HG02610 (cell line): ENCODE results near the gene ARHGAP25.

Experiments used
- ATAC-seq: cut with Tn5 transposase; IDR thresholded peaks from one replicate; pipeline ENCODE4 v1.9.1; 2021; ENCODE audit warnings: mild to moderate bottlenecking, moderate library complexity; ENCODE audit not compliant: unreplicated experiment

Gene ARHGAP25

DNA sequence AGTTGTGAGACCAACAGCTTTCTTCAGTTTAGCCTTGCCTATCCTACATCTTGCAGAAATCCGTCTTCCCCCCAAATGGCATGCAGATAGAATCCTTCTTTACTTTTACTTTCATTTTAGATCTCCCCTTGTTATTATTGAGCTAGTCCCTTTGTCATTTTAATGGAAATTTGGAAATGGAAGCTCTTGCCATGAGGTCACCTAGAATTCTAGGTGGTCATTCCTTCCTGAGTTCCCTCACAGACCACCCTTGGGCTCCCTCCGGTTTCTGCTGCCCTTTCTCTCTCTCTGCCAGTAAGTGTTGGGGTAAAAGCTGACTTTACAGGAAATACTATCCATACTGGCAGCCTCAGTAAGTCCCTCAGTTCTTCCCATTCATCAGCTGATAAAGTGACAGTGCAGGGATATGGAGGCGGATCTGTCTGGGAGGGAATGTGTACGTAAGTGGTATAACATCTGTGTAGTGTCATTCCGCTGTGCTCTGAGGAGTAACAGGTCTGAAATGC is 30.2 kb downstream of the ARHGAP25 start:
- no peak for ATAC-seq

DNA sequence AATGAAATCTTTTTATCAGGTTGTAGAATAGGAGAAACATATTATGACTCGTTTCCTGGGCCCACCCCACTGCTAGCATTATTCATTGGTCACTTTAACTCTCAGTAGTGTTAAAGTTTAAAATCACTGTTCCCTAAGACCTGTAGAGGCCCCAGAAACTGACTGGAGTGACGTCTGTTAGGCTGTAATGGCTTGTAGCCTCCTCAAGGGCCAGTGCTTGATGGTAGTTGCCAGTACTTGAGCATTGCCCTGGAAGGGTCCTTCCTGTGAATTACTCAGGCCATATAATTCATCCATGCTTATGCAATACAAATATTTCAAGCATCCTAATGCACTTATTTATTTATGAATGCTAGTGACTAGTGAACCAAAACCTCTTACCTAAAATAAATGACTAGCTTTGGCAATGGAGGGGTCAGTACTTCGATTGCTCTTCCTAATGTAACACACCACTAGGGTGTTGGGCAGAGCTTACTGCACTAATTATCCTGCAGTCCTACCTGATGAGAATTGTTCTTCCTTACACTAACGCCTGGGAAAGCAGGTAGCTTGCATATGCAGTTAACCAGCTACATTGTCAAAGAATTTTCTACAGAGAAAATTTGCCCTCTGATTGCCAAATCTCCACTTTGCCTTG is 31.2 kb downstream of the ARHGAP25 start:
- no peak for ATAC-seq

DNA sequence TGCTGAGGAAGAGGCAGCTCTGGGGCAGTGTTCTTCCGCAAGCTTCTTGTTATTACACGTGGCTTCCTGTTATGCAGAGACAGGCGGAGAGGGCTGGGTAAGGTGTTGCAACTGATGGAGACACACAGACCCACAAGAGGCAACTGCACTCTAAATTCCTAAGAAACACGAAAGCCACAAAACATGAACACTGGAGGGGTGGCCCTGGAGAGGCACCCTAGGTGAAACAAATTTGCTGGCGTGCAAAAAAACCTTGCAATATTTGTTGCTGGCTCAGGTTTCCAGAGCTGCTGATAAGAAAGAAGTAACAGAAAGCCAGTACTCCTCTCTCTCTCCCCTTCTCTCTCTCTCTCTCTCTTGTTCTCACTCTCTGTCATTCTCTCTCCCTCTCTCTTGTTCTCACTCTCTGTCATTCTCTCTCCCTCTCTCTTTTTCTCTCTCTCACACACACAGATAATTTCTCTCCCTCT is 31.8 kb downstream of the ARHGAP25 start:
- ATAC-seq, result no peak

DNA sequence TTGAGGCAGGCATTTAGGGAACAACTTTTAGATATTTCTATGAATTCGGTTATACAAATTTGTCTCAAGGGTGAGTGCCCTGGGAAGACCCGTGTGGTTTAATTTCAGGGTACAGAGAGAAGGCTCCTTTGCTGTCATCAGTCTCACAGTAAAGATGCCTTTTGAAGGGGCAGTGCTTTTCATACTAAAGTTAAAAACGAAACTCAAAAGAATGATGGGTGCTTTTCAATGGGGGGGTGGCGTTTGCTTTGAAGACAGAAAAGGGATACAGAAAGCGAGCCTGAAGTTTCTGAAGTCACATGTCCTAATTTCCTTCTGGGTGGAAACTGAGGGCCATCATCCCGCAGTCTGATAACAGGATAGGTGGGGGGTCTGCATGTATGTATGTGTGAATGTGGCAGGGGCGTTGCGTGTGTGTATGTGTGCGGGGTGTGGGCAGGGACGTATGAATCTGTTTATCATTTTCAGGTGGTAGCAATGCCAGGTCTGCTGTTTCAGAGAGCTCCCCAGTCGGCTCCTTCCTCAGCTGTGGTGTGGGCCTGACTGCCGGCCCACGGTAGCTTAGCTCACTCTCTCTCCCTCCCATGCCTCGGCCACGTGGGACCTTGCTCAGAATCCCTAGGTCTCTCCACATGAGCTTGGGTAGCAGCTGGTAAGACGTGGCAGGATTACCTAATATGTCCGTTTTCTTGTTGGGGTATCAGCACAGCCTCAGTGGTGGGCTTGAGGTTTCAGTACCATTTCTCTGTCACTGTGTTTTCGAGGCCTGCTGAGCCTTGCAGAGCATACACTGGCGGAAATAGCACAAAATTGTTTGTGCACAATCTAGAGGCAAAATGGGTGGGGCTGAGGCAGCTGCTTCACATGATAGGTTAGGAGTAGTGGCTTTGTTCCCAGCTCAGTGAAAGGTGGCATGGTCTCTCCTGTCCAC is 32.7 kb downstream of the ARHGAP25 start:
- no peak for ATAC-seq

DNA sequence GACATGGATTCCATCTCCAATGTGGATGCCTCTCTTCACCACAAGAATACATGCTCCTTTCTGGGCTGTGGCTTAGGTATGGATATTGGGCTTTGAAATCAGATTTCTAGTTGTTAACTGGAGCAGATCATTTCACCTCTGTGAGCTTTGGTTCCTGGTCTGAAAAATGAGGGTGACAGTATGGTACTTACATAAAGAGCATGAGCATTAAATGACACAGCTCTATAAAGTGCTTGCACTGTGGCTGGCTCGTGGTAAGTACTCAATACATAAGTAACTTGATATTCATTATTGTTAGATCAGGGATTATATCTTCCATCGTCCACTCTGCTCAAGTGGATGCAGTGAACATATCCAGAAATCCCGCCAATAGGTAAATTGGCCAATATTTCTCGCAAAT is 33.4 kb downstream of the ARHGAP25 start:
- ATAC-seq, result no peak

DNA sequence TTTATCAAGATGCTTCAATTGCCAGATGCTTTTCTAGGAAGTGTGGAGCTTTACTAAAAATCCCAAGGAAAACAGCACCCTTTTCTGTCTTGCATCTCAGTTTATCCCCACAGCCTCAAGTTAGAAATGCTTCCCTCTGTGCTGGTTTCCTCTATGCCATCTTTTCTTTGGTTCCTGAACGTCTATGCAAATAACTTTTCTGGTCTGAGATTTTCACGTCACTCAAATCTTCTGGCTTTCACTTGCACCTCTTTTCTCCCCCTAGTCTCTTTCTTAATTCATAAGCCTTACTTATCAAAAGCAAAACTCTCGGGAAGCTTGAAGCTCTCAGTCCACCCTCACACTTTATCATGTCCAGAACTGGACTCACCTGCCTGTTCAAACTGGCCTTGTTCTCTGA is 33.9 kb downstream of the ARHGAP25 start:
- no peak for ATAC-seq

DNA sequence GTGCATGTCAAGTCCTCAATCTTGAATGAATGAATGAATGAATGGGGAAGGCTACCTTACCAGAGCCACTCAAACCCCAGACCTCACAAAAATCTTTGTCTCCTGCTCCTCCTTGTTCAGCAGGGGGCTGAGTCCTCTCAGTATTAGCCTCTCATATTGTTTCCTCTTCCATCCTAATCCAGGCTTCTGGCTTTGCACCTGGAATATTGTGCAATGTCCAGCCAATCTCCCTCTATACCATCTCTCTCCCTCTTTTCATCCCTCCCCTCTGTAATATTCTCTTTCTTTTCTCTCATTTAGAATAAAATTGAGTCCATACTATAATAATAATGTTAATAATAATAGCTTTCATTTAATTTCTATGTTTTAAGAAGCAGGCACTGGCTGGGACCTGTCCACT is 34.3 kb downstream of the ARHGAP25 start:
- no peak for ATAC-seq

DNA sequence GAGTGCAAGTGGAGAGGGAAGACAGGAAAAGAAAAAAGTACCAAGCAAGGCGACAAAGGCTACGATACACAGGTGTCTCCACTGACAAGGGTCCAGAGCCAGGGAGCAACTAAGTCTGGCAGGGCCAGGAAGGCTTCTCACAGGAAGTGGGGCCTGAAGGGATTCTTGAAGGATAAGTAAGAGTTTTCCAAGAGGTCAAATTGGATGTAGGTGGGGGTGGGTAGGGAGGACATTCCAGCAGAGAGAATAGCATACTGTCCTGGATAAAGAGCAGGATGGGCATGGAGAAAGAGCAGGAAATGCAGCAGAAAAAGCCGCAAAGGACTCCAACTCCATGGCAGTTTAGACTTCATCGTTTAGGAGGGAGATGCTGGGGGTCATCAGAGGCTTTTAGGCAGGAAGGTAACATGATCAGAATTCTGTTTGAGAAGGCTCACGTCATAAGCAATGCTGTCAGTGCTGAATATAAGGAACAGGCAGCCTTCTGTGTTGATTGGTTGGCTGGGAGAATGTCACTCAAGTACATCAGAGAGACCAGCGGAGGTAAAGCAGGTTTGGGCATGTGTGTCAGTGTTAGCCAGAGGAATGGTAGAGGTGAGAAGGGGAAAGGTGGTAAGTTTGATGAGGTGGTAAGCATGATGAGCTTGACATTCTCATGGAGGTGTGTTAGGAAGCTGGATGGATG is 35.1 kb downstream of the ARHGAP25 start:
- ATAC-seq, result no peak

DNA sequence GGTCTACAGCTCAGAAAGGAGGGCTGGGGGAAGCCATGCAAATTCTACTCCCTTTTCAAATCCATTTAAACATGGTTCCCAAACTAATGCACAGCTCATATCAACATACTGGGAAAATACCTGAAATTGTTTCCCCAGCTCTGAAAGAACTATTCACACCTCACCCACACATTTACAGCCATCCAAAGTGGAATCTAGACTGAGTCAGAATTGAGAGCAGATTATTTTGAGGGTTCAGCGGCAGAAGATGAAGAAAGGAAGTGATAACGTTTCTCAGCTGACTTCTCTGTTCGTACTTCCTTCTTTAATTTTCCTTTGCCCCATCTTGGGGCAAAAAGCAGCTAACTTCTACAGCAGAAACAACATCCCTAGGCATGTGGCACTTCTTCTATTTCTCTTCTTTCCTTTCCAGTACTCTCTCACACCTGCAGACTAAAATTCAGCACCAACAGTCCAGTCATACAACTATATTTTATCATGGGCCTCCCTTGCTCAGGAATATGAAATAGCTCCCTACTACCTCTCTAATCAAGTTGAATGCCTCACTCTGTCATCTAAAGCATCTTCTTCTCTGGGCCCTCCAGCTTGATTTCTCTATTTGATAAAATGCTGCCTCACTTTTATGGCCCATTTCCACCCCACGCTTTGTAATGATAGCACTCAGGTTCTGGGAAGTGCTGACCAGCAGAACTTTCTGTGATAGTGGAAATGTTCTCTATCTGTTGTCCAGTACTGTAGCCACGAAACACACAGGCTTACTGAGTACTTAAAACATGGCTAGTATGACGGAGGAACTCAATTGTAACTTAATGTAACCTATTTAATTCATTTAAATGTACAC is 35.9 kb downstream of the ARHGAP25 start:
- no peak for ATAC-seq

DNA sequence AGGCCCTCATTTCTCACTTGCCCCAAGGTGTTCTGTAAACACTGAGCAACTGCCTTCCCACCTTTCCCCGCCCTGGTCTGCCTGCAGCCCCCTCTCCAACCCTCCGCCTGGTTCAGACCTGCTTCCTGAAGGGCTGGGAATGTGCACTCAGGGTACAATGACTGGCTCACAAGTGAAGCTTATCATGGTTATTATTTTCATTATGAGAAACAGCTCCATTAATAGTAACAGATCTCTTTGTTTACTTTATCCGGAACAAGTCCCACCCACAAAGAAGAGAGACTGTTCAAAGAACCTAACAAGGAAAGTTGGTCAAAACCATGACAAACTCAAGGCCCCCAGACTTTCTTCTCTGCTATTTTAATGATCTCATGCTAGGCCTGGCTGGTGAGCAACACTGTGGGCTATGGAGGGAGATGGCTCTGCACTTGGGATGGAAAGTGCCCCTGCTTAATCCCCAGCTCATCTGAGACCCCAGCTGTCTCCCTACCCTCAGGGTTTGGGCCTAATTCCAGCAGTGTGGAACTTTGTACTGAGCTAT is 36.7 kb downstream of the ARHGAP25 start:
- no peak for ATAC-seq

DNA sequence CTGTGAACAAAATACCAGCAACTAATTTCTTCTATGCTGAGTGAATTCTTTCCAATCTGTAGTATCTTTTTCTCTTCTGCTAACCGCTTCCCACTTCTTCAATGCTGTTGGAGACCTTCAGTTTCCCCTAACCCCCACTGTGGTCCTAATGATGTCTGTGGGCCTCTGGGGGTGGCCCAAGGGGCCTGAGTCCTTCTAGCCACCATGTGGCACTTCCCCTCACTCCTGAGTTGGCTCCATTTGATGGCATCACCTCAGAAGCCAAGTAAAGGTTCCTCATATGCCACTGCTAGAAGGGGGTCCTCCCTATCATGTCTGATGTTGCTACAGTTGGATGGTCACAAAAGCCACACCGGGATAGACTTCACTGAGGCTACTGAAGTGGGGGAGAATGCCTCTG is 37.5 kb downstream of the ARHGAP25 start:
- ATAC-seq, result no peak

DNA sequence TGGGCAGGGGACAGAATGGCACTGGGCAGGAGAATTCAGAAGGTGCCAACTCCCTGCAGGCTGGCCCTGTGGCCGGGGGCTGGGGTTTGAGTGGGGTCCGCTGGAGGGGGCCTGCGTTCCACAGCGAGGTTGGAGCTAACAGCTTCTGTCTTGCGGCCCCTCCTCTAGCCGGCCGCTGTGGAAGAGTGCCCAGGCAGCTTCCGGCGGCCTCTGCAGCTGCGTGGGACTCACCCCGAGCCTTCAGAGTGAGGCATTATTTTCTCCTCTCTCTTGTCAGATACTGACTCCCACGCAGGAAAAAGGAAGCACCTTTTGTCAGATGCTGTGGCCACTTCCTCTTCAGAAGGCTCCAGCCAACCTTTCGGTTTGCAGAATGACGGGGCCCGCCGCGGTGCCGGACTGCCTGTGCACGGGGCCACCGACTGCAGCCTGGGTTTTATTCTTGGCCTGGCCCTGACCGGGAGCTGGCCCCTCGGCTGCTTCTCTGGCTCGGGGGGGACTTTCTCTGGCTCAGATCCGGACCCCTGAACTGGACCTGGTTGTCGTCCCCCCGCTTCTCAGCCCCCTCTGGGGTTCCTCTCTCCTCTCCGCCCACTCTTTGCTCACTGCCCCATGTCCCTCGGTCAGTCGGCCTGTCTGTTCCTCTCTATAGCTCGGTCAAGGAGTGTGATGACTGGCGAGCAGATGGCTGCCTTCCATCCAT is 40.1 kb downstream of the ARHGAP25 start:
- peak; percentile 91 for ATAC-seq

DNA sequence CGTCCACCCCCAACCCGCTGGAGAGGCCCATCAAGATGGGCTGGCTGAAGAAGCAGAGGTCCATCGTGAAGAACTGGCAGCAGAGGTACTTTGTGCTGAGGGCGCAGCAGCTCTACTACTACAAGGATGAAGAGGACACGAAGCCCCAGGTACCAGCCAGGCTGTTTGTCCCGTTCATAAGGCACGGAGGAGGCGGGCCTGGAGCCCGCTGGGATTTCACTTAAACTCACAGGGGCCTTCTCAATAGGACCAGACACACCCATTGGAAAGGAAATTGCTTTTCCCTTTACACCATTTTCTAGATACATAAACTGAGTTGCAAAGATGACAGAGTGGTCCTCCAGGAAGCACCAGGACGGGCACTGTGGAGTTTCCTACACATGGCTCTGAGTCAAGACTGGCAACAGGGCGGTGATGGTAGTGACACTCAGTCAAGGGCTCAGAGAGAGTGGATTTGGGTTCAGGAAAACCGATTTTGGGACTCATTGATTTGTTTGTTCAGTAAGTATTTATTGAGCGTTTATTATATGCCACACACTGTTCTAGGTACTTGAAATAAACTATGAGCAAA is 40.7 kb downstream of the ARHGAP25 start:
- no peak for ATAC-seq

DNA sequence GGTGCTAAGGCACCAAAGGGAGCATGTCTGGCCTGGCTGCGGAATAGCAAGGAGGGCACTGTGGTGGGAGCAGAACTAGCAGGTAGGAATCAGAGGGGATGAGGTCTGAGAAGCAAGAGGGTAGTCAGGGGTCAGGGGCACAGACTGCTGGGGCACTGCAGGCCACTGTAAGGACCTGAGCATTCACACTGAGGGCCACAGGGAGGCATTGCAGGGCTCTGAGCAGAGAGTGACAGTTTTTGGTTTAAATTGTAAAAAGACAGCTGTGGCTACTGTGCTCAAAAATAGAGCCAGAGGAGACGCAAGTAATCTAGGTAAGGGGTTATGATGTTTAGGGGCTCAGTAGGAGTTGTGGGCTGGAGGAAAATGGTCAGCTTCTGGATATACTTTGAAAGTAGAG is 41.5 kb downstream of the ARHGAP25 start:
- ATAC-seq, result no peak

DNA sequence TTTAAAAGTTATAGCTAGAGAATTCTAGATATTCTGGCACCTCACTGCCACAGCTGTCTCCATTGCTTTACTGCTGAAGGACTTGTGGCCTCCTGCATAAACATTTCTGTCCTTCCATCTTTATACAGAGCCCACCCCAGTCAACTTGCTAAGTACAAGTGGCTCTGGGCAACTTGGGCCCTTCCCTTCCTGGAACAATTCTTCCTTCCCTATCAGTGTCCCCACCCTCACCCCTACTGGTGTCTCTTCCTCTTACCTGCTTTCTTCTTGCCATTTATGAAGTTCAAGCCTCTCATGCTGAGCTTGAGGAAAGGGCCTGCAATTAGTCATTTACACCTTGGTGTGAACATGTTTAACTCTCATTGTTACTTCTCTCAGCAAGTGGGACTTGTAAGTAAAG is 45.0 kb downstream of the ARHGAP25 start:
- no peak for ATAC-seq

DNA sequence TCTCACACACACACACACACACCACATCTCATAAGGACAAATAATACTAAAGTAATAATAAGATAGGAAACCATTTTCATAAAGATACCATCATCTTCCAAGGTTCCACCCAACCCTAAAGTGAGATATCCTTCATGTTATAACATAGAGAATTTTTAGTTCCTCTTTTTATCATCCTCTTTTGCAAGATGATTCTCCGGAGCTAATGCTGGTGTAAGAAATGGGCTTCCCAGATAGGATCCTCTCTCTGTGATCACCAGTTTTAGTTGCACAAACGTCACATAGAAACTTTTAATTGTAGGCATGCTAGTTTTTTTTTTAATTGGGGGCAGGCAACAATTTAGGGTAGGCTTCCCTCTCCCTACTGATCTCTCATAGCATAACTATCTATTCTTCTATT is 49.6 kb downstream of the ARHGAP25 start:
- no peak for ATAC-seq

DNA sequence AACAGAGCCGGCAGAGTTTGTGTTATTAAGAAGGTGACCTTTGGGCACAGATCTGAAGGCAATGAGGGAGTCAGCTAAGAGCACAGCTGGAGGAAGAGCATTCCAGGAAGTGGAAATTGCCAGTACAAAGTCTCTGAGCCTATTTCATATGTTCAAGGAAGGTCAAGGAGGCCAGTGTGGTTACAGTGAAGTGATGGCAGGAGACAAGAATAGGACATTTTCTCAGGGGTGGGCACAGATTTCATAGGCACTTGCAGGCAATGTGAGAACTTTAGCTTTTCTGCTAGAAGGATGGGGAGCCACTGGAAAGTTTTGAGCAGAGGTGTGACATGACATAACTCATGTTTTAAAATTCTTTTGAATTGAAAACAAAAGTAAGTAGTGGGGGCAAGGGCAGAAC is 50.3 kb downstream of the ARHGAP25 start:
- no peak for ATAC-seq

DNA sequence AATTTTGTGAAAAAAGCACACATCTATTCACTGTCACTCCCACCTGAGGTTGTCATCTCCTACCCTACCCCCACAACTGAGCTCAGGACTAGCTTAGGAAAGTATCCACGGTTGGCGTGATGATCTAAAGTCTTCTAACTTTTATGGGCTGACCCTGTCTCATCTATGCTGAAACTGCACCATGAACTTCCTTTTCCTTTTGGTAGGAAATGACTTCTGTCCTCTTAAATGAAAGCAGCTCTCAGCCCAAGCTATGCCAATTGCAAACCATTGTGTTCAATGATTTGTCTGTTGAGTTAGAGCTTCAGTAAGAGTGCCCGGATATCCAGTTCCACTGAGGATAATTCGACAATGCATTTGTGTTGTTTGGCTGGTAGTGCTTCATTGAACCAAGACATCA is 52.7 kb downstream of the ARHGAP25 start:
- no peak for ATAC-seq

DNA sequence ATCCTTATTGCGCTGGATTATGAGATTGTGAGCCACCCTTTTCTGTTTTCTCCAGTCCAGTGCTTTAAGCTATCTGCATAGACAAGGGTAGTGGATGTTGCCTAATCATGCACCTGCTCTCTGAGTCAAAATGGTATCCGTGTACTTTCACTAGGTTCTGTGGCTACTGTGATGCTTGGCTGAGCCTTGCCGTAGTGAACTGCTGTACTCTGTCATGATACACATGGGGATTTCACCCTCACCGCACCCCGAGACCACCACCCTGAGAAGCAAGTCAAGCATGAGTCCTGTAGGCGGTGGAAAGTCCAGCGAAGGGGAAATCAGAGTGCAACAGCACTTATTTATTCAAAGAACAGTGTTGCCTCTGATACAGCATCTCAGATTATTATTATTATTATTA is 55.0 kb downstream of the ARHGAP25 start:
- peak; percentile 100 for ATAC-seq
